Astrocyte of the spinal cord (primary cell): Measurements from ENCODE around the gene PEDS1.
A peak's percentile ranks its signal among the peaks of the same experiment; 100 is the strongest.
"Not testable (repeated sequence)": the region's sequence is repeated elsewhere in the genome, so short reads cannot be mapped to it uniquely, and the experiment has no call there.

Source experiments
- DNase-seq: peaks from one replicate; pipeline ENCODE4 v3.0.0; 2011; ENCODE audit warnings: low read depth, low spot score
- H3K4me3 ChIP-seq: 2 replicates; pipeline ENCODE4 v1.5.1; 2011; ENCODE audit warnings: low read depth, mild to moderate bottlenecking, low read length, moderate library complexity
- CTCF ChIP-seq: IDR thresholded peaks from 2 replicates; pipeline ENCODE4 v1.5.1; 2012; ENCODE audit warnings: low read depth, mild to moderate bottlenecking, low read length, inconsistent platforms
- in situ Hi-C: cut with HindIII; loops from 2 replicates; pipeline ENCODE4 v1.10.0; 2017; ENCODE audit warnings: low sequenced_read_pairs

Gene PEDS1

GRCh38 chr20:50153500-50154377, at the start of gene PEDS1:
Gene PEDS1, minus strand, starts transcription at chr20:50153723. Its CDS starts 86 bp downstream, at chr20:50153637.
- in situ Hi-C loops: no loop called here
- H3K4me3 ChIP-seq: peak within 1 kb of the TSS; percentile 73
- DNase-seq: peak; percentile 90
- TF ChIP-seq CTCF: no peak

GRCh38 chr20:50202677-50203076, 49.2 kb upstream of the PEDS1 start:
- H3K4me3 ChIP-seq: no peak overlapping the region
- no peak for TF ChIP-seq CTCF
- in situ Hi-C loops: no loop called here
- no peak for DNase-seq

- H3K4me3 ChIP-seq, in situ Hi-C loops, DNase-seq: not testable (repeated sequence)
These were observed 48.2 kb upstream of the PEDS1 start for GRCh38 chr20:50201710-50202109.

- no peak overlapping the region for H3K4me3 ChIP-seq
- in situ Hi-C loops: no loop called here
- no peak for TF ChIP-seq CTCF
- DNase-seq: no peak
These were observed 47.1 kb upstream of the PEDS1 start for GRCh38 chr20:50200482-50201104.

GRCh38 chr20:50199703-50200102, 46.2 kb upstream of the PEDS1 start:
- in situ Hi-C loops: no loop called here
- no peak for DNase-seq
- TF ChIP-seq CTCF: no peak
- H3K4me3 ChIP-seq: no peak overlapping the region

GRCh38 chr20:50198716-50199115, 45.2 kb upstream of the PEDS1 start:
- H3K4me3 ChIP-seq: no peak overlapping the region
- no peak for DNase-seq
- no peak for TF ChIP-seq CTCF
- in situ Hi-C loops: no loop called here

GRCh38 chr20:50198180-50198666, 44.7 kb upstream of the PEDS1 start:
- H3K4me3 ChIP-seq: no peak overlapping the region
- DNase-seq: no peak
- TF ChIP-seq CTCF: no peak
- in situ Hi-C loops: no loop called here
